ENCODE data around the gene TCF7.

The TCF7 gene

DNA sequence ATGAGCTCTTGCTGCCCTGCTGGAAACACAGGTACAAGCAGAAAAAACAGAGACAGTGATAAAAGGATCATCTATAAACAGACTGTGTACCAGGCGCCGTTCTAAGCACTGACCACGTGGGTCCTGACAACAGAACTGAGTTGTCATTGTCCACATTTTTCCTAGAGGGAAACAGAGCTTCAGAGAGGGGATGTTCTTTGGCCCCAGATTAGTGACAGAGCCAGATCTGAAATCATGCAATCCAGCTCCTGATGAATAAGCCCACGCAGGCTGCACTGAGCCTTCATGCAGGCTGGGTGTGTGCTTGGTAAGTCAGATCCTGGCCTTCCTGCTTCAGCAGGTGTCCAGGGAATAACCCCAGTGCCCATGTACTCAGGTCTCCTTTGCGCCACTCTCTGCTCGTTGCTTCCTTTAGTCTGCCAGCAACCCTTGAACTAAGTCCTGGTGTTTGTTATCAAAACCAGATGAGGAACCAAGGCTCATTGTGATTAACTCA, 22.8 kb upstream of the TCF7 start:
- no peak for DNase-seq

DNA sequence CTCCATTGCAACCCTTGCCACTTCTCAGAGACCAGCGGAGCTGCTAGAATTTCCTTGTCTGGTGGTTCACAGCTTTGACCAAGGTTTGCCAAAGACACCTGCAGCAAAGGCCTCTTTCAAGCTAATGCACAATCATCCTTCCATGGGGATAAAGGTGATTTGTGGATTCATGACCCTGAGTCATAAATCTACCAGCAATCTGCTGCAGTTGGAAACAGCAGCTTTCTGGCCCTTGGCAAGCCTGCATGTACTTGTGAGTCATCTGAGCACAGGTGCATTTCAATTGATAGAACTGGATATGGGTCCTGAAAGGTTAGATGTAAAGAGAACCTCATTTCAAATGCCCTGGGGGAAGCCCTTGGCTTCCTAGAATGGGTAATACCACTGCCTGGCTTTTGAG, 21.6 kb upstream of the TCF7 start:
- no peak for DNase-seq

- DNase-seq, result no peak
These were observed 21.1 kb upstream of the TCF7 start for GRCh38 chr5:134093351-134093750.

DNA sequence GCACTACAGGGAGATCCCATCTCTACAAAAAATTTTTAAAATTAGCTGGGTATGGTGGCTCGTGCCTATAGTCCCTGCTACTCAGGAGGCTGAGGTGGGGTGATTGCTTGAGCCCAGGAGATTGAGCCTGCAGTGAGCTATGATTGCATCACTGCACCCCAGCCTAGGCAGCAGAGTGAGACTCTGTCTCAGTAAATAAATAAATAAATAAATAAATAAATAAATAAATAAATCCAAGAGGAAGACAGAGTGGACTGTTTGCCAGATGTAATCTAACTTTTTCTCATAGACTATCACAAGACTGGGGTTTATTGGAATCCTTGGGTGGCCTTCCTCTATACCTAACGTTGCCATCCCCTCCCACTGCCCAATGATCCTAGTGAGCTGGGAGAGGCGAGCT, 19.2 kb upstream of the TCF7 start:
- DNase-seq, result no peak

DNA sequence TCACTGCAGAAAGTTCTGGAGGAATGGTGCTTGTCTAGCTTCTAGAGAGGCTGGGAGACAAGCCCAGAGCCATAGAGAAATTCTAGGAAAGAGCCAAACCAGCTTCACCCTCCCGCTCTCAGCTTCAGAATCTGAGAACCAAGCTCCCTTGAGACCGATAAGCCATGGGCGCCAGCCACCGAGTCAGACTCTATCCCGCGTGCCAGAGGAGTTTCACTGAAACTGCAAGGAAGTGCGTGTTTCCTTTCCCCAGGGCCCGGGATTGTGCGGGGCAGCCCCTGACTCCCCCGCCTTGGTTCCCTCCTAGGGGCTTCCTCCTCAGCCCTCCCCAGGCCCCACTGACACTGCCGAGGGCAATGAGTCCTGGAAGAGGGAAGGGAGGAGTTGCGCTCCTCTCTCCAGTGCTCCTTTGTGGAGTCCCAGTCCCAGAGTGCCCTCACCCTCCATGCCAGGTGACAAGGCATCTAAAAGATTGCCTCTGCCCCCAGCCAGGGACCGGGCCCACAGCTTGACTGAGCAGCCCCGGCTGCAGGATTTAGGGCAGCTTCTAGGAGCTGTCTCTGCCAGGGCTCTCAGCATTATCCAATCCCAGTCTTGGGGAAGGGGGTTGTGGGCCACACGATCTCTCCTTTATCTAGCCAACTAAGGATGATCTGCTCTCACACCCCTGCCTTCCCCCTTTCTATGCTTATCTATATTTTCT, 18.4 kb upstream of the TCF7 start:
- DNase-seq, result no peak

DNA sequence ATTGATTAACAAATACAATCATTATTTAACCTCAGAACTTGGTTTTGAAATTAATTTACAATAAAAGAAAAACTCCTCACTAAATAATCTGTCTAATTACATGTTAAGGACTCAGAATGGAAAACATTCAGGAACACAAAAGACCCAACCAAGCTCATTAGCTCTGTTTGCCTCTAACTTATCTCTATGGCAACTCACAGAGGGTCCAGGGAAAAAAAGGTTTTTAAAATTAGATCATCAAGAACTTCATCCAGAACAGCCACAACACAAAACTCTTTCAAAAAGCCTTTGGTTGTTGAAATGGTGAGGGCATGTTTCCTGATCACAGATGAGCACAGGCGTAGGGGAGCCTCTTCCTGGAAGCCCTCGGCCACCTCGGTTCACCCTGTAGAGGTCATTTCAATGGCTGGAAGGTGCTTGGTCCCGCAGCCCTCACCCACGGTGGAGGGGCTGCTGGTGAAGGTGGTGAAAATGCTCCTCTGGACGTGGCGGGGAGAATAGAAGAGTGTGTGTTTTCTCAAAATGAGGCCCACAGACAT, 17.2 kb upstream of the TCF7 start:
- no peak for DNase-seq

DNA sequence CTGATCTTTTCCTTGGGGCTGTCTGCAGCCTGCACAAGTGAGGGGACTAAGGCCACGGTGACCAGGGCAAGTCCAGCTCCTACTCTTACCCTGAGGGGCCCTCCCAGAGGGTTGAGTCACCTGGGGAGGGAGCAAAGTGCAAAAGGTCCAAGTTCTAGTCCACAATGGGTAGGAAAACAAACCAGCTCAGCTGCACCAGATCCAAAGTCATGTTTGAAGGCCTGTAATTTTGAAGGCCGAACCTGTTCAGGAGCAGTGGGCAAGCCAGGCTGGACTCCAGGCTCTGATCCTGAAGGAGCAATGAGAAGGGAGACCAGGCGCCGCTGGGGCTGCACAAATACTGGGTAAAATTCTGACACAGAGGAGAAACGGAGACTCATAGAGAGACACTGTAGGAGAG, 15.8 kb upstream of the TCF7 start:
- DNase-seq, result no peak

GRCh38 chr5:134099288-134099872, 15.1 kb upstream of the TCF7 start:
- DNase-seq, result no peak

DNA sequence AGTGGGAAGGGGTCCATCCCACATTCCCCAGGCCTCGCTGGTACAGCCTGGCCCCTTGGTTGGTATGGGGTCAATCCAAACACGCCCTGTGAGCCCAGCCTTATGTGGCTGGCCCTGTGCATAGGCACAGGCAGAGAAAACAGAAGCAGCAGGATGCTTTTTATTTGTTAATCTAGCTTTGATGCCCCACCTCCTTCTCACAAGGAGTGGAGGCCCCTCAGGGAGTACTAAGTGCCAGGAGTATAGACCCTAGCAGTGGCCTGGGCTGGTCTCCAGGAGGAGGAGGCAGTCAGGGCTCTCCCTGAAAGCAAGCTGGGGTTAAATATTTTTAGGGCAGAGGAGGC, 14.6 kb upstream of the TCF7 start:
- no peak for DNase-seq

DNA sequence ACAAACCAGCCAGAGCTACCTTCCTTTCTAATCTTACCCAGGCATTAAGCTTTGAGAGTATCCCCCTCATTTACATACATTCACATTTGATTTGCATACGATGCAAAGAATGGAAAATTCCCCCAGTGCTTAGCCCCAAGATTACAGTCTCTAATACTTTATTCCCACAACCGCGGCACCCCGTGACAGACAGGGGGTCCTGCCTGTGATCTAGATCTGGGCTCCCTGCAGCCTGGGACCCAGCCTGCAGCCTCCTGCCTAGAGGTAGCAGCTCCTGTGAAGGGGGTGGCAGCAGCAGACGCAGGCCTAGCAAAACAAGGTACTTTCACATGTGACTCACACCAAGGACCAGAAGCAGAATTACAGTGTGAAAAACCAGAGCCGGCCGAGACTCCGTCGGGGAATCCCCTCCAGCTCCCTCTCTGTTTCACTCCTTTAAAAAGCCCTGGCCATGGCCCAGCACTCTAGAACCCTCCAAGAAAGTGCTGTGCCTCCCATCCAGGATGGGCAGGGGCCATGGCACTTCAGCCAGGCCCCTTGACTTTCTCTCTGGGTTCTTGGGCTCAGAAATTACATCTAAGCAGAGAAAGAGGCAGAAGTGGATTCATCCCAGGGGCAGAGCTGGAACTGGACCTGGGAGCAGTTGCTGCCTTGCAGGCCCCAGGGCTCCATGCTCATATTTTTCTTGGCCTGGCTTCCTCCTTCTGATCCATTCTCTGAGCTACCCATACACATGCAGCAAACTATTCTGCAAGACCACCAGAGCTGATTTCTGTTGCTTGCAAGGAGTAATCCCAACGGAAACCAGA, 14.0 kb upstream of the TCF7 start:
- peak; percentile 83 to 90 for DNase-seq

GRCh38 chr5:134101686-134102439, 12.6 kb upstream of the TCF7 start:
- DNase-seq, result peak; percentile 82 to 83

DNA sequence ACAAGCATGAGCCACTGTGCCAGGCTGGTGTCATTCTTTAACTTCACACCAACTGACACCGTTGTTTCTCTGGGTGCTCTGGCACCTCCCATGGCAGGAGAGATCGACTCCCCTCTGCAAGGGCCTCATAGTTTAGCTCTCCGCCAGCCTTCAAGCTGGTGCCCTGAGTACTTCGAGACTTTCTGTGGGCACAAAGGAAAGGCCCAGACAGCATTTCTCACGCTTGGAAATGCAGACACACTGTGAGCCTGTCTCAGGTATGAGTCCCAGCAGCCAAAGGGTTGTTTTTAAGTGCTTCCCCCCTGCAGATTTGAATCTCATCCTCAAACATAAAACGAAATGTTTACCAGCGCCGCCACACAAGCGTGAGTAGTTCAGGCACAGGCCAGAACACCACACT, 11.1 kb upstream of the TCF7 start:
- DNase-seq, result peak in 1 of 2 experiments; percentile 64

DNA sequence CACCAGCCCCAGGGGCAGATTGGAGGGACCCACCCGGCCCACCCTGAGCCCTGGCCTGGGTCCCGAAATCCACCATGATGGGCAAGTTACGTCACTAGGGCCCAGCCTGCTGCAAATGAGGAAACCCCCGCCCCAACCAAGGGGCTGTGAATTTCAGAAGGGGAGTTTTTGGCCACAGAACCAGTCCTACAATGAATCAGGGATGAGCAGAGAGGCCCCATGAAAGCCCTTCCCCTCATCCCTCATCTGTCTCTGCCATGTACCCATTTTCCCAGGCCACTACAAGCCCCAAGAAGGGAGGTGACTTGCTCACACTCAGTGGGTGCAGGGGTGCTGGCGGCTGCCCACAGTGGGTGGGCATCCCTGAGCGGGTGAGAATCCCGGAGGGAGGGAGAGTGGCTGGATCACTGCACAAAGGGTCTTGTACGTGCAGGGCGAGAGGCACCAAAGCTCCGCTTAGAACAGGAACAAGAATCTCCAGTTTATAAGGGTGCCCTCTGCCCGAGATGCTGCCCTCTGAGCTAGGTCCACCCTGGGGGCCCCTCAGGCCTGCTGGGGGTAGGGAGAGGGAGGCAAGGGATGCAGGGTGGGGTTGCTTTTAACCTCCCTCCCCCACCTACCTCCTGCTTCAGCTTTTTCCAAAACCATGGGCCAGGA, 10.4 kb upstream of the TCF7 start:
- peak; percentile 60 to 71 for DNase-seq

- no peak for DNase-seq
These were observed 7.3 kb upstream of the TCF7 start for GRCh38 chr5:134106991-134107701.

DNA sequence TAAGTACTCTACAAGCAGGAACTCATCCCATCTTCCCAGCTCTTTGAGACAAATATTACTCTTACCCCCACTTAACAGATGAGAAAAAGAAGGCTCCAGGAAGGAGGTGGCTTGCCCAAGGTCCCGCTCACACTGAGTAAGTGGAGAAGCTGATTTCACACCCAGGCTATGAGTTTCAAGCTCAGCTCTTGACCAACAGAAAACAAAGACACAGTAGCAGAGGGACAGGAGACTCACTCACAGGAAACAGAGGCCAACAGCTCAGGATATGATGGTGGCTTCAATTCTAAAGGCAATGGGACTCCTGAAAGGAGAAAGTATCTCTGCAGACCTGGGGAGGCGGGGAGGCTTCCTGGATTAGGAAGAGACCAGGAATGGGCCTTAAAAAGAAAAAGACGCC, 6.7 kb upstream of the TCF7 start:
- no peak for DNase-seq

GRCh38 chr5:134110382-134110781, 4.1 kb upstream of the TCF7 start:
- no peak for DNase-seq

- peak in 1 of 2 experiments; percentile 46 for DNase-seq
These were observed 2.5 kb upstream of the TCF7 start for GRCh38 chr5:134111741-134112647.

DNA sequence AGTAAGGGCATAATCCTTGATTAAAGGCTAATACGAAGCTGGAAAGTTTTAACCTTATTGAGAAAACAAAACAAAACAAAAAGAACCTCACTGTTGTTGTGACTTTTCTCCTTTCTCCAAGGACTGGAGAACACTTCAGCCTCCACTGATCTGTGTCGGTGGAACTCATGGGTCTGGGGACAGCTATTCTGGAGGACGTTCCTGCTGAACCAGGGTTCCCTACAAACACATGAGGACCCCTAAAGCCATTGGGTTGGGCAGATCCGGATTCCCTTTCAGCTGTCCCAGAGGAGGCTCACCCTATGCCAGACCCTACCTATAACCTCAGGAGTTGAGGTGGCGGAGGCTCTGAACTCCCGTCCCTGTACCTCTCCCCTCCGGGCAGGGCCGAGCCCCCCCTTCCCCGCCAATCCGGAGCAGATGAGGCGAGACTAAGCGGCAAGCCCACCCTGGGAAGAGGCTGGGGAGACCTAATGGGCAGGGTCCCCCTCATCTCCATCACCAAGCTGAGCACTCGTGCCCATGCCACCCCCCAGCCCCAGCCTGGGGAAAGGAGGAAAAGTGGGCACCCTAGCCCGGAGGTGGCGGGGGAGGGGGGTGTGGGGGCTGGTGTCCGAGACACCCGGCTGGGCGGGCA, 1.6 kb upstream of the TCF7 start:
- DNase-seq, result no peak

DNA sequence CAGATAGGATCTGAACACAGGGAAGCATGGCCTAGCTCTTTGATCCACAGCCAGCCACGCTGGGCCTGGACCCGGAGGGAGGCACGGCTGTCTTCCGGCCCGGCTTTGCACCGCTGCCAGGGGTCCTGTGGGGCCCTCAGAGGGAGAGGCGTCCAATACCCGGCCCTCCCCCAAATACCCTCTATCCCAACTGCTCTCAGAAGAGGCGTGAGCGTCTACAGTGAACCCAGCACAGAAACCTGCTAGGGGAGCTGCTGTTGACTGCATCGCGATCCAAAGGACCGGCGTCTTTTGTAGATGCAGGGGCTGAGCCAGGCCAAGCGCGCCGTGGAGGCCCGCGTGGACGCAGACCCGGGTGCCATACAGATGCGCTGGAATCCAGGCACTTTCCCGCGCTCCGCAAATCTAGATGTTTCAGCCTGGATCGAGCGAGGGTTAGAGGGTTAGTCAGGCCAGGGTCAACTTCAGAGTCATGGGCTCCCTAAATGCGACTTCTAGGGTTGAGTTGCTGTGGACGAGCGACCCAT, 1.1 kb upstream of the TCF7 start:
- DNase-seq, result peak in 1 of 2 experiments; percentile 27
